CD4-positive, alpha-beta T cell treated with Interleukin-17A for 4 hours (primary cell): ENCODE results near the gene FOXP2.

ENCODE experiments used
- DNase-seq: peaks from one replicate; pipeline ENCODE4 v3.0.0-alpha.2; 2020; ENCODE audit warnings: mixed read lengths

The FOXP2 gene

GRCh38 chr7:114740095-114740494 is 325.5 kb downstream of the FOXP2 start:
- DNase-seq = no peak

GRCh38 chr7:114740941-114741340 is 326.3 kb downstream of the FOXP2 start:
- DNase-seq = no peak

- no peak for DNase-seq
Measured at GRCh38 chr7:114741911-114742310, 327.3 kb downstream of the FOXP2 start.
